Muscle layer of colon (tissue), 2 donors: ENCODE measurements around the gene HRNR.
"Not testable (repeated sequence)": the region's sequence is repeated elsewhere in the genome, so short reads cannot be mapped to it uniquely, and the experiment has no call there.

Experiments
- H3K27ac ChIP-seq: one replicate; pipeline ENCODE4 v1.7.0; 2013; ENCODE audit warnings: low read depth, mild to moderate bottlenecking, low read length, moderate library complexity
- H3K27me3 ChIP-seq, 2 donors: one replicate each; pipeline ENCODE4 v1.7.0; 2013; ENCODE audit warnings: low read length in 2 of 2, mild to moderate bottlenecking in 2 of 2; ENCODE audit not compliant: insufficient read depth in 2 of 2, control insufficient read depth in 1 of 2
- H3K36me3 ChIP-seq: one replicate; pipeline ENCODE4 v1.7.0; 2013; ENCODE audit warnings: mild to moderate bottlenecking, low read length; ENCODE audit not compliant: insufficient read depth
- H3K4me1 ChIP-seq: one replicate; pipeline ENCODE4 v1.7.0; 2013; ENCODE audit warnings: mild to moderate bottlenecking, low read length; ENCODE audit not compliant: insufficient read depth
- H3K4me3 ChIP-seq, 2 donors: one replicate each; pipeline ENCODE4 v1.7.0; 2013; ENCODE audit warnings: low read length in 2 of 2, low read depth in 1 of 2, mild to moderate bottlenecking in 1 of 2, moderate library complexity in 1 of 2
- H3K9ac ChIP-seq: one replicate; pipeline ENCODE4 v1.7.0; 2013; ENCODE audit warnings: low read length
- H3K9me3 ChIP-seq: one replicate; pipeline ENCODE4 v1.7.0; 2013; ENCODE audit warnings: mild to moderate bottlenecking, low read length
- donor health status: abdominal sarcoma.
- donor health status: Adenocarcinoma of cecum.

The HRNR gene

GRCh38 chr1:152224093-152224492, at the start of gene HRNR:
HRNR (minus strand) TSS chr1:152224193; CDS start chr1:152223253, 940 bp downstream.
- Histone ChIP-seq H3K4me1 (no peaks in the 10 kb centered on the region), H3K9me3 (no peaks in the 10 kb centered on the region), H3K4me3 (no peak within 1 kb of the TSS), H3K9ac (no peak within 1 kb of the TSS), H3K27me3 (no peaks in the 10 kb centered on the region), H3K27ac (no peak within 1 kb of the TSS), H3K36me3 (no peaks in the 10 kb centered on the region)

- H3K4me1 ChIP-seq, H3K4me3 ChIP-seq, H3K9me3 ChIP-seq, H3K27me3 ChIP-seq, H3K36me3 ChIP-seq, H3K27ac ChIP-seq, H3K9ac ChIP-seq: not testable (repeated sequence)
Measured at GRCh38 chr1:152256394-152256793, 32.4 kb upstream of the HRNR start.

DNA sequence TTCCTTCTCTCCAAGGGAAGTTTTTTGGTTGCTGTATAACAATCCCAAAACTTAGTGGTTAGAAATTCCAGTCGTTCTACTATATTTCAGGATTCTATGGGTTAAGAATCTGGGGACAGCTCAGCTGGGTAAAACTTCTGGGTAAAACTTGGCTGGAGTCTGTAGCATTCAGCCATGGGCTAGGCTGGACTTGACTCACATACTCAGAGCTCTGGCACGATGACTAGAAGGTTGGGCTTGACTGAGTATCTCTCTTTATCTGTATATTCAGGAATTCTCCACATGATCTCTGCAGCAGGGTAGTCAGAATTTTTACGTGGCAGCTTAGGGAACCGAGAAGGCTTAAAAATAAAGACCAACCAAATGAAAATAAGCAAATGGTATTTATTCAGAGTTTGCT, 28.2 kb upstream of the HRNR start:
- H3K4me1 ChIP-seq: no peaks in the 10 kb centered on the region
- H3K36me3 ChIP-seq: no peaks in the 10 kb centered on the region
- no peaks in the 10 kb centered on the region for H3K9me3 ChIP-seq
- H3K9ac ChIP-seq: no peak overlapping the region
- H3K27ac ChIP-seq: no peak overlapping the region
- no peaks in the 10 kb centered on the region for H3K27me3 ChIP-seq
- no peak overlapping the region for H3K4me3 ChIP-seq

GRCh38 chr1:152251391-152251790, 27.4 kb upstream of the HRNR start:
- no peaks in the 10 kb centered on the region for H3K27me3 ChIP-seq
- no peak overlapping the region for H3K4me3 ChIP-seq
- no peaks in the 10 kb centered on the region for H3K9me3 ChIP-seq

DNA sequence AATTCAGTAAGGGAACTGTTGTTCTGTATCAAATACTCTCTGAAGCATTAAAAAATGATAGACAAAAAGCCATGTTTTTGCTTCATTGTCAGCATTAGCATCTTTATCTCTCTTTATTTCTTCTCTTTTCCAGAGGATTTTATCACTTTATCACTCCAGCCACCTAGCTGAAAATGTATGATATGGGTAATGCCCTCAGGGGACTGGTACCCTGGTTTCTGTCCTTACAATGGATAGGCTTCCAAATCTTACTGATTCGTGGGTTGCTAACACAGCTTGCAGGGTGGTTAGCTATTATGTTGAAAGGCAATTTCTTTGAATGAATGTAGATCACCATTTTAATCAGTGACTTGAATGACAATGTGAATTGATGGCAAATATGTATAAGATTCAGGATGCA, 23.3 kb upstream of the HRNR start:
- Histone ChIP-seq H3K27me3 (no peaks in the 10 kb centered on the region), H3K4me3 (no peak overlapping the region), H3K27ac (no peak overlapping the region), H3K4me1 (no peaks in the 10 kb centered on the region), H3K36me3 (no peaks in the 10 kb centered on the region), H3K9ac (no peak overlapping the region), H3K9me3 (no peaks in the 10 kb centered on the region)

More at GRCh38 chr1:152251391-152251790, 27.4 kb upstream of the HRNR start:
- Histone ChIP-seq H3K9ac (no peak overlapping the region), H3K36me3 (no peaks in the 10 kb centered on the region), H3K4me1 (no peaks in the 10 kb centered on the region), H3K27ac (no peak overlapping the region)

GRCh38 chr1:152244576-152245273, 20.7 kb upstream of the HRNR start:
- Histone ChIP-seq H3K36me3 (no peaks in the 10 kb centered on the region), H3K27ac (no peak overlapping the region), H3K9ac (no peak overlapping the region), H3K4me1 (no peaks in the 10 kb centered on the region), H3K4me3 (no peak overlapping the region), H3K27me3 (no peaks in the 10 kb centered on the region), H3K9me3 (no peaks in the 10 kb centered on the region)

GRCh38 chr1:152237093-152237492, 13.1 kb upstream of the HRNR start:
- no peaks in the 10 kb centered on the region for H3K36me3 ChIP-seq
- no peaks in the 10 kb centered on the region for H3K27me3 ChIP-seq
- no peak overlapping the region for H3K27ac ChIP-seq
- no peaks in the 10 kb centered on the region for H3K4me1 ChIP-seq
- H3K4me3 ChIP-seq: no peak overlapping the region
- no peaks in the 10 kb centered on the region for H3K9me3 ChIP-seq
- no peak overlapping the region for H3K9ac ChIP-seq

GRCh38 chr1:152228831-152229230, 4.8 kb upstream of the HRNR start:
- Histone ChIP-seq H3K27ac (no peak overlapping the region), H3K9me3 (no peaks in the 10 kb centered on the region), H3K4me1 (no peaks in the 10 kb centered on the region), H3K36me3 (no peaks in the 10 kb centered on the region), H3K9ac (no peak overlapping the region), H3K27me3 (no peaks in the 10 kb centered on the region), H3K4me3 (no peak overlapping the region)

DNA sequence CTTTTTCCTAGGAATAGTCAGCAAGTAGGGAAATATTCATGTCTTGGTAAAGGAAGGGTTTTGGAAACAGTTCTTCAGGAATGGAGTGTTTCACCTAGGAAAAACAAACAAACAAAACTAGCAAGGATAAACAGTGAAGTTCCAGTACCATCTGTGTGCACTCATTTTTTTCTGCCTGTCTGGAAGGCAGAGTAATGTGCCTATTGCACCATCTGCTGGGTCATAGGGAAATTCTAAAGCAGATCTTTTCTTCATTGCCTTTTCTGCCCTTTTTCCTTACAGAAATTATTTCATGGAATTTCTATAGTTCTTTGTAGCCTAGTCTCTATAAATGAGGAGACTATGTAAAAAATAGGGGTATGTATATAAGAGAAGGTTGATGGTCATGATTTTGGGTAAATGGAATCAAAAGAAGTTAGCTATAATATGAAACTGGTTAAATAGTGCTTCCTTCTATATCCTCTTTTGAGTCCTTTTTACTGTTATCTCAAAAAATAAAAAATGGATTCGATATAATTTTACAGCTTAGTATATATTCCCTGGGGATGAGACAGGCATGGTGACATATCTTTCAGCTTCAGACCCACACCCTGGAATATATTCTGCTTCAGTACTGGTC, 3.4 kb upstream of the HRNR start:
- Histone ChIP-seq H3K9me3 (no peaks in the 10 kb centered on the region), H3K4me1 (no peaks in the 10 kb centered on the region), H3K27me3 (no peaks in the 10 kb centered on the region), H3K27ac (no peak overlapping the region), H3K4me3 (no peak overlapping the region), H3K9ac (no peak overlapping the region), H3K36me3 (no peaks in the 10 kb centered on the region)

- Histone ChIP-seq H3K4me3 (no peak overlapping the region), H3K9ac (no peak overlapping the region), H3K9me3 (no peaks in the 10 kb centered on the region), H3K27me3 (no peaks in the 10 kb centered on the region), H3K4me1 (no peaks in the 10 kb centered on the region), H3K36me3 (no peaks in the 10 kb centered on the region), H3K27ac (no peak overlapping the region)
Measured at GRCh38 chr1:152225678-152226077, 1.7 kb upstream of the HRNR start.

- Histone ChIP-seq H3K4me1 (no peaks in the 10 kb centered on the region), H3K27ac (no peak overlapping the region), H3K9ac (no peak overlapping the region)
Measured at GRCh38 chr1:152220166-152221163, 3.5 kb downstream of the HRNR start.

More at GRCh38 chr1:152220166-152221163, 3.5 kb downstream of the HRNR start:
- H3K4me3 ChIP-seq: no peak overlapping the region
- H3K27me3 ChIP-seq: no peaks in the 10 kb centered on the region
- no peaks in the 10 kb centered on the region for H3K9me3 ChIP-seq
- H3K36me3 ChIP-seq: no peaks in the 10 kb centered on the region
